ENCODE measurements around the gene NXPH3.

DNA sequence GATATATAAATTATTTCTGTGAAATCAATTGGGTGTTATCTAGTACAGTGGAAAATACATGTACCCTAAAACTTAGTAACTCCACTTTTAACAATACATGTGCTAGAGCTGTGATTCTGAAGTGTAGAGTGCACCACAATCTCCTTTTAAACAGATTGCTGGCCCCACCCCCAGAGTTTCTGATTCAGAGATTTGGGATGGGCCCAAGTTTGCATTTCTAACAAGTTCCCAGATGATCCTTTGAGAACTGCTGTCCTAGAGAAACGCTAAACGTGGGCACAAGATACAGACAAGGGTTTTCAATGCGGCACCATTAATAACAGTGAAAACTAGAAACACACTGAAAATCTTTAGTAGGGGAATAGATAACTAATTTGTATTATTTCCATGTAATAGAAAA lies 49.2 kb downstream of the NXPH3 start:
- TF ChIP-seq, protein P1, sequence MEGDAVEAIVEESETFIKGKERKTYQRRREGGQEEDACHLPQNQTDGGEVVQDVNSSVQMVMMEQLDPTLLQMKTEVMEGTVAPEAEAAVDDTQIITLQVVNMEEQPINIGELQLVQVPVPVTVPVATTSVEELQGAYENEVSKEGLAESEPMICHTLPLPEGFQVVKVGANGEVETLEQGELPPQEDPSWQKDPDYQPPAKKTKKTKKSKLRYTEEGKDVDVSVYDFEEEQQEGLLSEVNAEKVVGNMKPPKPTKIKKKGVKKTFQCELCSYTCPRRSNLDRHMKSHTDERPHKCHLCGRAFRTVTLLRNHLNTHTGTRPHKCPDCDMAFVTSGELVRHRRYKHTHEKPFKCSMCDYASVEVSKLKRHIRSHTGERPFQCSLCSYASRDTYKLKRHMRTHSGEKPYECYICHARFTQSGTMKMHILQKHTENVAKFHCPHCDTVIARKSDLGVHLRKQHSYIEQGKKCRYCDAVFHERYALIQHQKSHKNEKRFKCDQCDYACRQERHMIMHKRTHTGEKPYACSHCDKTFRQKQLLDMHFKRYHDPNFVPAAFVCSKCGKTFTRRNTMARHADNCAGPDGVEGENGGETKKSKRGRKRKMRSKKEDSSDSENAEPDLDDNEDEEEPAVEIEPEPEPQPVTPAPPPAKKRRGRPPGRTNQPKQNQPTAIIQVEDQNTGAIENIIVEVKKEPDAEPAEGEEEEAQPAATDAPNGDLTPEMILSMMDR (conservative IDR thresholded peaks at IDR 0.05; ENCODE audit: low read depth, low read length): no peak
- no peak for TF ChIP-seq EZH2 (IDR thresholded peaks at IDR 0.05; ENCODE audit: low read length, unreplicated experiment)

Data from PC-3 (cell line).